ENCODE data around the gene ERMAP. TPM values are rescaled to one million over a fixed set of nuclear protein-coding genes. Genes with fewer than 3 reads are reported as not detected.

Gene ERMAP
- total and polyA plus RNA-seq, 2 of the 8 experiments (the other 6 are each of a cell fraction or from before 2014, with no cell fraction given), result 2.5 to 3.9 TPM

DNA sequence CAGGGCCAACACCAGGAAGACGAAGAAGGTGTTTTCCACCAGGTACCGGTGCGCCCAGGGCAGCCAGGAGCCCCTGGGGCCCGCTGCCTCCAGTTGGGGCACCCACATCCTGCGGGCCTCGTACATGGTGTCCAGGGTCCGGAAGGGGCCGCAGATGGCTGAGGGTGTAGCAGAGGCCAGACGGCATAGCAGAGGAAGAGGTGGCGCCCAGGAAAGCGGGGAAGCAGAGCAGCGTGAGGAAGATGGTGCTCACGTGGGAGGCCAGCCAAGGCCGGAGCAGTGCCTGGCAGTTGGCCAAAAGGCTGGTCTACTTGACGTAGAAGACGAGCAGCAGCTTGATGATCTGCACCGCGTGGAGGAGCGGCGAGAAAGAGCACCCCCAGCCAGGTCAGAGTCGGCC is 69.9 kb downstream of the ERMAP start:
- H2BK5ac ChIP-seq (ENCODE audit: low read depth, low read length), result no peak overlapping the region
- H2BK20ac ChIP-seq (ENCODE audit: low read length), result no peak overlapping the region
- H3K4me1 ChIP-seq (replicated peaks in 1 of 4; ENCODE audit: control insufficient read depth in 3 of 4, insufficient read depth in 4 of 4, low read length in 3 of 4), result no peaks in the 10 kb centered on the region; a peak in 1 of 7 replicates
- FAIRE-seq (no peak), DNase-seq (ENCODE audit: low read depth in 1 of 2, low spot score in 2 of 2) (no peak)
- no peak overlapping the region for H3K27ac ChIP-seq (ENCODE audit: low read depth, low read length)
- TF ChIP-seq FOSL1 (IDR thresholded peaks at IDR 0.05; ENCODE audit: insufficient read depth, low read depth, low read length) (no peak), NANOG (IDR thresholded peaks at IDR 0.05; ENCODE audit: insufficient read depth, low read depth, low read length, poor library complexity, severe bottlenecking) (no peak), EZH2 (IDR thresholded peaks at IDR 0.05; ENCODE audit: low read depth, low read length, severe bottlenecking) (no peak), RXRA (IDR thresholded peaks at IDR 0.05; ENCODE audit: insufficient read depth, low read depth, low read length) (no peak), CTBP2 (IDR thresholded peaks at IDR 0.05; ENCODE audit: borderline replicate concordance, insufficient read depth, insufficient read length, low read length) (no peak), CHD2 (IDR thresholded peaks at IDR 0.05; ENCODE audit: low read length) (no peak), SAP30 (IDR thresholded peaks at IDR 0.05; ENCODE audit: insufficient read depth, insufficient replicate concordance, low read length) (no peak), HDAC2 (IDR thresholded peaks at IDR 0.05; ENCODE audit: borderline replicate concordance in 1 of 2, low read depth in 2 of 2, low read length in 2 of 2) (no peak), EGR1 (IDR thresholded peaks at IDR 0.05; ENCODE audit: borderline replicate concordance, low read depth, low read length) (no peak), ZNF274 (IDR thresholded peaks at IDR 0.05; ENCODE audit: borderline replicate concordance, extremely low read depth, low read length) (no peak)
- TF ChIP-seq, protein P1, sequence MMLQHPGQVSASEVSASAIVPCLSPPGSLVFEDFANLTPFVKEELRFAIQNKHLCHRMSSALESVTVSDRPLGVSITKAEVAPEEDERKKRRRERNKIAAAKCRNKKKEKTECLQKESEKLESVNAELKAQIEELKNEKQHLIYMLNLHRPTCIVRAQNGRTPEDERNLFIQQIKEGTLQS (IDR thresholded peaks at IDR 0.05; ENCODE audit: insufficient read depth, low read depth, low read length), result no peak
- no peak overlapping the region for H3K56ac ChIP-seq (replicated peaks; ENCODE audit: insufficient read length, low read depth, low read length)
- H2BK120ac ChIP-seq (replicated peaks; ENCODE audit: low read depth, low read length), result no peak overlapping the region
- no peak overlapping the region for H4K91ac ChIP-seq (replicated peaks; ENCODE audit: insufficient read length, low read length)
- no peaks in the 10 kb centered on the region for H3K79me1 ChIP-seq (ENCODE audit: low read depth, low read length)
- H2AFZ ChIP-seq (ENCODE audit: low read length), result no peak overlapping the region
- no peaks in the 10 kb centered on the region for H3K9me3 ChIP-seq (ENCODE audit: insufficient read depth in 2 of 2, low read depth in 1 of 2, low read length in 1 of 2)
- CTCF ChIA-PET (ENCODE audit: partially characterized antibody), result interaction anchor here (0.8 to 2.2 kb wide), 5 partner anchors 24 to 109 kb away, joined by 3 to 8 read pairs (median 3); partner anchors contain the start of gene ZNF691
- H3K27me3 ChIP-seq (replicated peaks in 1 of 4; ENCODE audit: control insufficient read depth in 3 of 4, extremely low read depth in 1 of 4, insufficient read depth in 3 of 4, low read length in 3 of 4), result no peaks in the 10 kb centered on the region
- H3K36me3 ChIP-seq (ENCODE audit: control insufficient read depth in 2 of 4, insufficient read depth in 4 of 4, low read length in 3 of 4), result no peaks in the 10 kb centered on the region
- H3K4me3 ChIP-seq (ENCODE audit: extremely low read depth in 1 of 4, insufficient read depth in 2 of 4, low read depth in 3 of 4, low read length in 4 of 4), result no peak overlapping the region
- no peaks in the 10 kb centered on the region for H4K20me1 ChIP-seq (replicated peaks in 1 of 2; ENCODE audit: control insufficient read depth in 1 of 2, insufficient read depth in 2 of 2, low read length in 2 of 2)
- H3K23me2 ChIP-seq (ENCODE audit: low read depth, low read length), result no peaks in the 10 kb centered on the region
- 90% methylated on average over 20 of the region's 21 CpGs; no CpG with 5 or more reads in 1 of the 2 experiments for WGBS, 2 experiments (ENCODE audit: extremely low coverage in 1 of 2, insufficient coverage in 1 of 2, insufficient read length in 1 of 2, insufficient replicate concordance in 2 of 2, low coverage in 1 of 2, low lambda C conversion rate in 2 of 2, missing lambda C conversion rate in 1 of 2)
- H4K5ac ChIP-seq (ENCODE audit: insufficient read length, low read depth, low read length), result no peak overlapping the region
- H4K8ac ChIP-seq (ENCODE audit: extremely low read depth, insufficient read depth, low read length), result no peak overlapping the region
- H3K4me2 ChIP-seq (ENCODE audit: insufficient read depth in 1 of 2, low read depth in 2 of 2, low read length in 2 of 2), result no peak overlapping the region
- H2AK5ac ChIP-seq (ENCODE audit: low read depth, low read length), result no peak overlapping the region
- H3K14ac ChIP-seq (ENCODE audit: insufficient read length), result no peak overlapping the region
- no peak overlapping the region for H2BK12ac ChIP-seq (ENCODE audit: low read depth, low read length)
- H2BK15ac ChIP-seq (ENCODE audit: low read length), result no peak overlapping the region
- no peak overlapping the region for H3K18ac ChIP-seq (ENCODE audit: extremely low read depth, low read length)
- no peaks in the 10 kb centered on the region for H3K79me2 ChIP-seq (ENCODE audit: control insufficient read depth in 1 of 2, insufficient read depth in 2 of 2, low read length in 2 of 2)
- H3K23ac ChIP-seq (ENCODE audit: insufficient read length), result no peak overlapping the region
- no peak overlapping the region for H3K4ac ChIP-seq (replicated peaks; ENCODE audit: insufficient read length, low read depth, low read length)
- POLR2A ChIA-PET (ENCODE audit: partially characterized antibody), result no interaction called here
- H3K9ac ChIP-seq (replicated peaks in 1 of 4; ENCODE audit: extremely low read depth in 1 of 4, low read depth in 3 of 4, low read length in 3 of 4), result no peak overlapping the region

All from H1 (cell line).